Activated CD4-positive, alpha-beta T cell treated with anti-CD3 and anti-CD28 coated beads, Interleukin-2, amount 50 U/mL, for 48 hours (primary cell): ENCODE results near the gene PHF5A.
A peak's percentile ranks its signal among the peaks of the same experiment; 100 is the strongest.
"Not testable (repeated sequence)": the region's sequence is repeated elsewhere in the genome, so short reads cannot be mapped to it uniquely, and the experiment has no call there.

ENCODE experiments used
- DNase-seq, 2 experiments: peaks; one replicate each; pipeline ENCODE4 v3.0.0-alpha.2; 2020

PHF5A gene

GRCh38 chr22:41446639-41447434, 21.7 kb downstream of the PHF5A start, which contains the start of gene TOB2:
Gene TOB2 (minus strand): TSS chr22:41446801. CDS start chr22:41437345, 9,456 bp downstream.
- DNase-seq = peak; percentile 95 to 96

GRCh38 chr22:41446057-41446501, 22.4 kb downstream of the PHF5A start:
- peak; percentile 24 to 29 for DNase-seq

- peak; percentile 31 to 38 for DNase-seq
These were observed 23.1 kb downstream of the PHF5A start for GRCh38 chr22:41445129-41446056.

- peak; percentile 90 to 93 for DNase-seq
These were observed 23.9 kb downstream of the PHF5A start for GRCh38 chr22:41444360-41445128.

- DNase-seq = no peak
These were observed 26.2 kb downstream of the PHF5A start for GRCh38 chr22:41442240-41442792.

- DNase-seq = not testable (repeated sequence)
These were observed 28.0 kb downstream of the PHF5A start for GRCh38 chr22:41440511-41440910.

- DNase-seq = no peak
These were observed 31.3 kb downstream of the PHF5A start for GRCh38 chr22:41437198-41437597.

- no peak for DNase-seq
These were observed 32.0 kb downstream of the PHF5A start for GRCh38 chr22:41436322-41437113.

- no peak for DNase-seq
These were observed 32.9 kb downstream of the PHF5A start for GRCh38 chr22:41435560-41435959.

- DNase-seq = not testable (repeated sequence)
These were observed 34.0 kb downstream of the PHF5A start for GRCh38 chr22:41434361-41435003.

GRCh38 chr22:41433480-41433879, 35.0 kb downstream of the PHF5A start:
- DNase-seq = not testable (repeated sequence)

- DNase-seq = no peak
These were observed 36.8 kb downstream of the PHF5A start for GRCh38 chr22:41431656-41432055.

GRCh38 chr22:41429951-41430332, 38.5 kb downstream of the PHF5A start:
- no peak for DNase-seq

- DNase-seq = no peak
These were observed 39.1 kb downstream of the PHF5A start for GRCh38 chr22:41429232-41429950.

GRCh38 chr22:41425660-41426365, 42.7 kb downstream of the PHF5A start:
- peak in 1 of 2 experiments; percentile 39 for DNase-seq

GRCh38 chr22:41418717-41419116, 49.8 kb downstream of the PHF5A start:
- DNase-seq = no peak

- no peak for DNase-seq
These were observed 50.7 kb downstream of the PHF5A start for GRCh38 chr22:41417622-41418390.

GRCh38 chr22:41415554-41415953, 52.9 kb downstream of the PHF5A start:
- DNase-seq = no peak
